ENCODE data around the gene HNRNPL.

Gene HNRNPL

GRCh38 chr19:38786572-38787265 is 63.1 kb downstream of the HNRNPL start:
- H3K9me2 ChIP-seq (replicated peaks; ENCODE audit: control insufficient read depth, low read length), result no peaks in the 10 kb centered on the region
- no peaks in the 10 kb centered on the region for H3K36me3 ChIP-seq (ENCODE audit: control insufficient read depth, low read length)
- H3K27ac ChIP-seq (ENCODE audit: low read depth, low read length), result no peak overlapping the region
- H3K79me2 ChIP-seq (ENCODE audit: control insufficient read depth, low read length), result no peaks in the 10 kb centered on the region
- no peaks in the 10 kb centered on the region for H3K4me1 ChIP-seq (ENCODE audit: control insufficient read depth, low read length)
- TF ChIP-seq CTCF (IDR thresholded peaks at IDR 0.05; ENCODE audit: low read depth, low read length, poor library complexity, severe bottlenecking), result no peak
- TF ChIP-seq EZH2phosphoT487 (IDR thresholded peaks at IDR 0.05; ENCODE audit: borderline replicate concordance, low read length), result no peak
- no peaks in the 10 kb centered on the region for H3K27me3 ChIP-seq (ENCODE audit: control insufficient read depth, low read length)
- H3F3A ChIP-seq (ENCODE audit: control insufficient read depth, insufficient read depth), result no peaks in the 10 kb centered on the region
- H4K20me1 ChIP-seq (ENCODE audit: control insufficient read depth, insufficient read depth, low read depth, low read length), result no peaks in the 10 kb centered on the region
- H3K4me2 ChIP-seq (ENCODE audit: low read length), result no peak overlapping the region
- H3K9me3 ChIP-seq (ENCODE audit: control insufficient read depth, insufficient read depth, low read length), result no peaks in the 10 kb centered on the region
- no peak overlapping the region for H3K4me3 ChIP-seq (ENCODE audit: low read length)
